Endometrium (tissue), 2 donors: Measurements from ENCODE around the gene MED15.

Experiments
- FAIRE-seq: peaks from 2 replicates; lab custom pipeline; 2012; peaks lifted over from hg19 to GRCh38; lab: Jason Lieb, UNC
- donor health status: control.
- donor health status: control.

The MED15 gene

DNA sequence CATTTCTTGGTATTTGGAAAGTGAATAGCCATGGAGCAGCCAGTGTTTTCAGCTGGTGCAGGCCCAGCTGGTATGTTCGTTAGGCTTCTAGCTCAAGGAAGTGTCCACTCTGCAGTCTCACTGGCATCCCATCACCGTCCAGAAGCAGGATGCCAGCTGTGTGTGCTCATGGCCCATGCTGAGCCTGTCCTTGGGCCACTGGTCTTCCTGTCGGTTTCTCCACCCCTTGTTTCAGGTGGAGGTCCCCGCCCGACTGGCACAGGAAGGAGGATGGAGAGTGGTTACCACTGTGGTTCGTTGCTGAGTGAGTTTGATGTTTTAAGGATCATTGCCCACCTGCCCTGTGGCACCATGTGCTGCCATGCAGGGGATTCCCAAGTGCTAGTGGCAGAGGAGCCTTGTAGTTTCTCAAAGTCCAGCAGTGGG, 63.7 kb downstream of the MED15 start:
- FAIRE-seq = no peak

GRCh38 chr22:20571531-20572007, 64.2 kb downstream of the MED15 start:
- no peak for FAIRE-seq

- FAIRE-seq = no peak
These were observed 64.9 kb downstream of the MED15 start for GRCh38 chr22:20572132-20572802.

GRCh38 chr22:20573176-20573832, 65.9 kb downstream of the MED15 start:
- no peak for FAIRE-seq

DNA sequence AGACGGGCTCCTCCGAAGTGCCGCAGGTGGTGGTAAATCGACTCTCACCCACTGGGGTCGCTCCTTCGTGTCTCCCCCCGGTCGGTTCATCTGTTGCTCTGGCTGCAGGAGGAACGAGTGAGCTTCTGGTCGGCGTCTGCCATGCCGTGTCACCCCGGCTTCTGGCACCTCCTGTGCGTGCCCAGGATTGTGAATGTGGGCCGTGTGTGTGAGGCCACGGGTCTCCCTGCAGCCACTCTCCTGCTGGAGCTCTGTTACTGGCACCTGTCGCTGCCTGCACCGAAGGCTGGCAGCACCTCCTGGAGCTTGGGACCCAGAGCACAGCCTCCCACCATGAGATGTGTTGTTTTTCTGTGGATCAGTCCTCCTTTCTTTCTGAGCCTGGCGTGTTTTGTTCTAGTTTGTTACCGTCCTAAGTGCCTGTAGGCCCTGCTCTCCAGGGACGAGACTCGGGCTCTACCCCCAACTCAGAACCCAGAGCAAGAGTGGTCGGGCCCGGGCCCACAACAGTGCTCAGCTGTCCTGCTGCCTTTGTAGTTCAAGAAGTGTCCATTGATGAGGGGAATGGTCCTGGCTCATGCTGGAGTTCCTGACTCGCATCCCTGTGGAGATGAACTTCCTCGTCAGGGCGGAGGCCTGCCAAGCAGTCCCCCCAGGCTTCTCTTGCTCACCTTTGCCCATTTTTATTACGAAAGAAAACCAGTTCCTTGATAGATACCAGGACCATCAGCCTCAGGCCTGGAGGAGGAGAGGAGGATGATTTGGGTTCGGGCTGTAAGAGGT, 66.6 kb downstream of the MED15 start:
- no peak for FAIRE-seq

DNA sequence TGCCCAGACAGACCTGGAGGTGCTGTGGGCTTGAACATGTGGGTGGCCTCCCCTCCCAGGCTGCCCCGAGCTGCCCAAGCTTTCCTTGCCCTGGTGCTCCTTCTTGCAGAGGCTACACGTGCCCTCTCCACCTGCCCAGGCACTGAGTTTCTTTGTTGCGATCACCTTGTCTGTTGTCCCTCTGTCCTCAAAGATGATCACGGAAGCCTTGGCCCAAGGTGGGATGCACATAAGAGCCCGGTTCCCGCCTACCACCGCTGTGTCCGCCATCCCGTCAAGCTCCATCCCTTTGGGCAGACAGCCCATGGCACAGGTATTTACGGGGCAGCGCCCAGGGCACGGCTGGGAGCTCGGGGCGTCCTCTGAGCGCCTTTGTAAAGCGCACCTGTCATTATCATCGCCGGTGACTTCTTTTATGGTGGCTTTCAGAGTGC, 67.5 kb downstream of the MED15 start:
- no peak for FAIRE-seq

DNA sequence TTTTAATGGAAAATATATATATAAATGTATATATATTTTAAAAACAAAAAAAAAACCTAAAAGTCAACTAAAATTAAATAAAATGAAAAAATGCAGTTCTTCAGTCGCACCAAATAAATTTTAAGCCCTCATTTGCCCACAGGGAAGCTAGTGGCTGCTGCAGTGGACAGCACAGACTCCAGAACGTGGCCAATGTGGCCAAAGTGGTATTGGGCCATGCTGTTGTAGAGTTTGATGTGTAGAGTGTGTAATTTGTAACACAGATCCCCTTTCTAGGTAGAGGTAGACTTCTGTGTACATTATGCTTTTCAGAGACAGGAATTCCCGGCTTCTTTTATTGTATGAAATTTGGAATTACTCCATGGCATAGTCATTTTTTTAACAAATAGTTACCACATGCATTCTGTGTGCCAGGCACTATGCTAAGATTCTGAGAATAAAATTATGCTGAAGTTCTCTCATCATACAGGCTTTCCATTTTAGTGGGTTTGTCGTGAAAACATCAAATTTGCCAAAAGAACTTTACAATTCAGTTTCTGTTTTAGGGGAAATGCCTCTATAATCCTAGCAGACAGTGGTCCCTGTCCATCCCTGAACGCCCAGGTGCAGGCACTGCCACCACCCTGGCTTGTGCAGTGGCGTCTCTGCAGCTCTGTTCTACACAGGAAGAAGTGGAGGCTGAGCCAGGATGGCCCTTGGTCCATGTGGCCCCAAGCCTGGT, 68.5 kb downstream of the MED15 start:
- FAIRE-seq = no peak

- no peak for FAIRE-seq
These were observed 69.0 kb downstream of the MED15 start for GRCh38 chr22:20576445-20576816.

DNA sequence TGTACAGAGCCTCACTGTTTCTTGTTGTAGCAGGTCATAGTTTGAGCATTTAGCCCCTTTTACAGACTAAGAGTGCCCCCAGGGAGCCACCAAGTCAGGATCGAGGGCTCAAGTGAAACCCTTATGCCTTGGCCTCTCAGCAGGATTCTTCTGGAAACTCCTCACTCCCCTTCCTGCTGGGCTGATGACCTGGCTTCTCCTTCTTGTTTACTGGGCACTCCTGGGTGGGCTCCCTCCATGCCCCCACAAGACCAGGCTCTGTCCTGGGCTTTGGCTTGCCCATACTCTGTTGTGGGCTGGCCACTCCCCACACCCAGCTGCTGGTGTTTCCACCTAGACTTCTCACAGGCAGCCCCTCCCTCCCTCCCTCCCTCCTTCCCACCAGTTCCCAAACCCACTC, 69.6 kb downstream of the MED15 start:
- FAIRE-seq = no peak

DNA sequence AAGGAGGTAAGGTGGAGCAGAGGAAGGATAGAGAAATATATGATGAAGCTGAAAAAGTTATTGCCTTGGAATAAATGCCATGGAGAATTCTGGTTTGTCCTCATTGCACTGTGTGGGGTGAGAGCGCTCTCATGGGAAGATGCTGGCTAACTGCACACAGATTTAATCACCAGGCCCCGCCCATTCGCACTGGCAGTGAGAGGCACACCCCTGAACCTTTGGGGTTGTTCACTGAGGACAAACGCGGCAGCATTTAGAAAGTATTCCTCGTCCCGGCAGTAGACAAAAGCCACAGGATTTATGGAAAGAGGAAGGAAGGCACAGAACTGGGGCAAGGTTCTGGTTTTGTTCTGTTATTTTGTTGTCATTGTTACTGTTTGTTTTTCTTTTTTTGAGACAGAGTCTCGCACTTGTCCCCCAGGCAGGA, 70.2 kb downstream of the MED15 start:
- no peak for FAIRE-seq

DNA sequence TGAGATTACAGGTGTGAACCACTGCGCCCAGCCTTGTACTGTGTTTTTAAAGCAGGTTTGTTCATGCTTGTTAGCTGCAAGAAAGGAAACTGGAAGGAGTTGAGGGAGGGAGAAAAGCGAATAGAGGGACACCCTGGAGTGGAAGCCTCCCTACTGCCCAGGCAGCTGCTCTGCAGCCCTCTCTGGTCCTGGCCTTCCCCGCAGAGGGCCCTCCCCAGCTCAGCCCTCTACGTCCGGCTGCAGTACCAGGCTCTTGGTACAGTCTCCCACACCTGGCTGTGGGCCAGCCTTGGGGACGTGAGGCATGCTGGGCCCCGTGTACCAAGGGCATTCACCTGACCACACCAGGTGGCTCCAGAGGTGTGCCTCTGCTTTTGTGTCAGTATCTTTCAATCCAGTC, 70.8 kb downstream of the MED15 start:
- no peak for FAIRE-seq

DNA sequence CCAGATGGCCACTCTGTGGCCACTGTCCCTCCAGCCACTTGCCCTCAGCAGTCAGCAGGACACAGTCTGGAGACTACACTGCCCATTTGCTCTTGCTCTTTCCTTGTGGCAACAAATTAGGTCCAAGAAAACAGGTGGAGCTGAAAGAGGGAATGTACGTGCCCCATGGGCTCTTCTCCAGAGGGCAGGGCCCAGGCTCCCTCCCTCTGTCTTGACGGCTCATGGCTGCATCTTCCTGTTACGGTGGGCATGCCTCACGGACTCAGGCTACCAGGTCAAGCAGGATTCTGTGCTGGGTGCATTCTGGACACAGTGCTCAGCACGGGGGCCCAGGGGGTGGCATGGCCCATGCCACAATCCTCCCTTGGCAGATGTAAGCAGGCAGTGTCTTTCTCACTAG, 71.3 kb downstream of the MED15 start:
- no peak for FAIRE-seq

- FAIRE-seq = no peak
These were observed 72.1 kb downstream of the MED15 start for GRCh38 chr22:20579273-20580120.

DNA sequence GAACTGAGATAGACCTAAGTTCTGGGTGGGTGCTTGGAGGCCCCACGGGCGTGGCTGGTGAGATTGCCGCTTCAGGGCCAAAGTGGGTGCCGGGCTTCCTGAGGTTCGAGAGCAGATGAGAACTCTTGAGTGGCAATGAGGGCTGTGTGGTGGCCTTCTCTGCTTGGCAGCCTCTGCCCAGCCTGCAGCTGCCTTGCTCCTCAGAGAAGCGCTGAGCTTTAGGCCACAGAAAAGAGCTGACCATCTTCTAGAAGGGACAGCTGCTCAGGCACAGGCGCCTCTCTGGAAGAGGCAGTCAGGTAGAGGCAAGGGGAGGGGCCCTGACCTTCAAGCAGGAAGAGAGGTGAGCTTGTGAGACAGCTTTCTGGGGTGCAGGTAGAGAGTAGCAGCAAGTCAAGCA, 72.8 kb downstream of the MED15 start:
- FAIRE-seq = no peak

DNA sequence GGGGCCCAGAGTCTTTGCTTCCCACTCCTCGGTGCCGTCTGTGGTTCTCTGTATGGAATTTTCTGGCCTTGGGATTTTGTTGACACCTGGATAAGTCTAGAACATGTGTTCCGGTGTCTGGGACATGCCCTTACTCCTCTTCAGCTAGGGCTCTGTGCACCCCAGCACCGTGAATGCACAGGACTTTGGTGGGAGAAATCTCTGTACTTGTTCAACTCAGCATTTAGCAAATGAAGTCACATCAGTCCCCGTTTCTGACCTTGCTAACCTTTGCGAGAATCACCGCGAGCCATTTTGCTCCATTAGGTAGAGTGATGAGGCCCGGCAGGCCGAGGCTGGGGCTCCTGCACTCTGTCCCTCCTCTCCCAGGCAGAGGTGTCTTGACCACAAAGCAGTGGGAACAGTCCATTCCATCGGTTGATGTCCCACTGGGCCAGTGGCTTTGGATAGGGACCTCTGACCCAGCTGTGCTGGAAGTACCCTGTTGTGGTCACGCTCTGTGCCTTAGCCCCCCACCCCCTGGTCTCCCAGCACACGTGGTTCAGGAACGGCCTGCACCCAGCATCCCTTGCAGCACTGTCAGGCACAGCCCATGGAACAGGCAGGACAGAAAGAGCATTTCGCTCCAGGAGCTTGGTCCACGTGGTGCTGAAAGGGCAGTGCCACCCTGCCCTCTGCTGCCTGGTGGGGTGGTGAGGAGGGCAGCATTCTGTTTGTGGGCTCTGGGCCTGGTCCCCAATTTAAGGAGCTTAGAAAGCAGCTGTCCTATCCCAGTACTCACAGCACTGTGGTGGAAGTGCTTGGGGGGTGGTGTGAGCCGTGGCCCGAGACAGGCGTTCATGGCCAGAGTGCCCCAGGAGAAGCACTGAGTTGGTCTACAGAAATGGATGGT, 73.4 kb downstream of the MED15 start:
- FAIRE-seq = no peak

GRCh38 chr22:20581503-20582170, 74.2 kb downstream of the MED15 start:
- no peak for FAIRE-seq

GRCh38 chr22:20582171-20582511, 74.7 kb downstream of the MED15 start:
- no peak for FAIRE-seq

- FAIRE-seq = no peak
These were observed 75.3 kb downstream of the MED15 start for GRCh38 chr22:20582520-20583361.

GRCh38 chr22:20583471-20583922, 76.1 kb downstream of the MED15 start:
- no peak for FAIRE-seq
